HUES6 (cell line): ENCODE measurements around the gene TLE3.
"Not testable (repeated sequence)": the region's sequence is repeated elsewhere in the genome, so short reads cannot be mapped to it uniquely, and the experiment has no call there.

Source experiments
- H3K27ac ChIP-seq: 2 replicates; pipeline ENCODE4 v1.7.0; 2013; ENCODE audit warnings: low read depth, mild to moderate bottlenecking, low read length, inconsistent platforms
- H3K27me3 ChIP-seq: 2 replicates; pipeline ENCODE4 v1.6.1; 2013; ENCODE audit warnings: low read length; ENCODE audit not compliant: control insufficient read depth, insufficient read depth
- H3K36me3 ChIP-seq: 2 replicates; pipeline ENCODE4 v1.6.1; 2013; ENCODE audit warnings: low read length; ENCODE audit not compliant: control insufficient read depth, insufficient read depth
- H3K4me1 ChIP-seq: 2 replicates; pipeline ENCODE4 v1.6.1; 2013; ENCODE audit warnings: low read length; ENCODE audit not compliant: control insufficient read depth, insufficient read depth
- H3K4me3 ChIP-seq: 2 replicates; pipeline ENCODE4 v1.5.1; 2013; ENCODE audit warnings: low read depth, low read length
- H3K9ac ChIP-seq: one replicate; pipeline ENCODE4 v1.6.1; 2013; ENCODE audit warnings: mild to moderate bottlenecking, low read length
- H3K9me3 ChIP-seq: 2 replicates; pipeline ENCODE4 v1.6.1; 2013; ENCODE audit warnings: low read depth, low read length; ENCODE audit not compliant: control insufficient read depth, insufficient read depth

TLE3 gene

GRCh38 chr15:70125605-70126004, 27.9 kb upstream of the TLE3 start:
- H3K27ac ChIP-seq = no peak overlapping the region
- no peaks in the 10 kb centered on the region; the same call in 1 of the 2 replicates for H3K4me1 ChIP-seq
- H3K9ac ChIP-seq = no peak overlapping the region
- no peaks in the 10 kb centered on the region; the same call in 1 of the 2 replicates for H3K27me3 ChIP-seq
- no peaks in the 10 kb centered on the region for H3K9me3 ChIP-seq
- H3K4me3 ChIP-seq = no peak overlapping the region
- no peaks in the 10 kb centered on the region for H3K36me3 ChIP-seq

GRCh38 chr15:70121624-70122302, 24.0 kb upstream of the TLE3 start:
- Histone ChIP-seq H3K4me3 (no peak overlapping the region), H3K4me1 (no peaks in the 10 kb centered on the region; the same call in 1 of the 2 replicates), H3K9me3 (no peaks in the 10 kb centered on the region), H3K27me3 (no peaks in the 10 kb centered on the region; the same call in 1 of the 2 replicates), H3K9ac (no peak overlapping the region), H3K36me3 (no peaks in the 10 kb centered on the region), H3K27ac (no peak overlapping the region)

GRCh38 chr15:70120958-70121623, 23.4 kb upstream of the TLE3 start:
- H3K9ac ChIP-seq = no peak overlapping the region
- no peaks in the 10 kb centered on the region for H3K9me3 ChIP-seq
- no peaks in the 10 kb centered on the region for H3K36me3 ChIP-seq
- no peaks in the 10 kb centered on the region; the same call in 1 of the 2 replicates for H3K4me1 ChIP-seq
- H3K4me3 ChIP-seq = no peak overlapping the region
- H3K27ac ChIP-seq = no peak overlapping the region
- H3K27me3 ChIP-seq = no peaks in the 10 kb centered on the region; the same call in 1 of the 2 replicates

- H3K36me3 ChIP-seq = no peaks in the 10 kb centered on the region
- H3K4me3 ChIP-seq = no peak overlapping the region
- H3K27ac ChIP-seq = no peak overlapping the region
- no peaks in the 10 kb centered on the region for H3K9me3 ChIP-seq
- H3K27me3 ChIP-seq = no peaks in the 10 kb centered on the region
- H3K4me1 ChIP-seq = no peaks in the 10 kb centered on the region; the same call in 1 of the 2 replicates
- H3K9ac ChIP-seq = no peak overlapping the region
Observed at GRCh38 chr15:70119911-70120508, 22.3 kb upstream of the TLE3 start.

GRCh38 chr15:70118599-70118998, 20.9 kb upstream of the TLE3 start:
- Histone ChIP-seq H3K4me1 (peaks cover 11% of the 10 kb centered on the region; the same call in 1 of the 2 replicates), H3K27ac (no peak overlapping the region), H3K27me3 (no peaks in the 10 kb centered on the region), H3K9ac (no peak overlapping the region), H3K4me3 (no peak overlapping the region), H3K9me3 (no peaks in the 10 kb centered on the region), H3K36me3 (no peaks in the 10 kb centered on the region)

- no peaks in the 10 kb centered on the region for H3K27me3 ChIP-seq
- no peak overlapping the region for H3K9ac ChIP-seq
- no peak overlapping the region for H3K27ac ChIP-seq
- peaks cover 16% of the 10 kb centered on the region for H3K4me1 ChIP-seq
- H3K9me3 ChIP-seq = no peaks in the 10 kb centered on the region
- no peaks in the 10 kb centered on the region for H3K36me3 ChIP-seq
- H3K4me3 ChIP-seq = no peak overlapping the region
Observed at GRCh38 chr15:70116317-70116716, 18.6 kb upstream of the TLE3 start.

GRCh38 chr15:70114221-70114620, 16.5 kb upstream of the TLE3 start:
- Histone ChIP-seq H3K9ac (no peak overlapping the region), H3K27ac (no peak overlapping the region), H3K27me3 (no peaks in the 10 kb centered on the region), H3K36me3 (no peaks in the 10 kb centered on the region), H3K4me3 (no peak overlapping the region), H3K4me1 (peaks cover 23% of the 10 kb centered on the region), H3K9me3 (no peaks in the 10 kb centered on the region)

- Histone ChIP-seq H3K27me3 (no peaks in the 10 kb centered on the region), H3K4me1 (peaks cover 23% of the 10 kb centered on the region), H3K9ac (no peak overlapping the region), H3K27ac (no peak overlapping the region), H3K9me3 (no peaks in the 10 kb centered on the region), H3K4me3 (no peak overlapping the region), H3K36me3 (no peaks in the 10 kb centered on the region)
Observed at GRCh38 chr15:70113304-70113700, 15.6 kb upstream of the TLE3 start.

GRCh38 chr15:70112572-70113303, 15.0 kb upstream of the TLE3 start:
- H3K4me1 ChIP-seq = peaks cover 23% of the 10 kb centered on the region
- H3K27ac ChIP-seq, H3K27me3 ChIP-seq, H3K4me3 ChIP-seq, H3K36me3 ChIP-seq, H3K9me3 ChIP-seq, H3K9ac ChIP-seq: not testable (repeated sequence)

GRCh38 chr15:70112074-70112395, 14.3 kb upstream of the TLE3 start:
- Histone ChIP-seq H3K27ac (no peak overlapping the region), H3K36me3 (no peaks in the 10 kb centered on the region), H3K9me3 (no peaks in the 10 kb centered on the region), H3K27me3 (no peaks in the 10 kb centered on the region), H3K4me3 (peak overlapping the region; percentile 38), H3K9ac (no peak overlapping the region), H3K4me1 (peaks cover 23% of the 10 kb centered on the region)
